ENCODE results near the gene KCNH5. TPM values are rescaled to one million over a fixed set of nuclear protein-coding genes. Genes with fewer than 3 reads are reported as not detected.

KCNH5 gene
- total and polyA plus RNA-seq, 4 donors = not detected

GRCh38 chr14:62692490-62693106 is 352.7 kb downstream of the KCNH5 start:
- no peaks in the 10 kb centered on the region for H3K27me3 ChIP-seq (ENCODE audit: control insufficient read depth in 4 of 4, insufficient read depth in 4 of 4, low read length in 3 of 4)
- WGBS = 59% methylated on average over 2 of the region's 2 CpGs
- H3K9ac ChIP-seq (ENCODE audit: low read depth in 1 of 2, low read length in 2 of 2) = no peak overlapping the region
- peaks cover 0 to 4% (median 2%) of the 10 kb centered on the region in 4 donors for H3K4me1 ChIP-seq (ENCODE audit: control insufficient read depth in 4 of 4, insufficient read depth in 4 of 4, low read length in 3 of 4)
- H3K4me3 ChIP-seq (ENCODE audit: low read depth in 1 of 3, low read length in 3 of 3) = no peak overlapping the region
- DNase-seq (ENCODE audit: low spot score) = no peak
- H3K9me3 ChIP-seq (ENCODE audit: control insufficient read depth in 4 of 4, low read length in 3 of 4) = no peaks in the 10 kb centered on the region
- no peaks in the 10 kb centered on the region for H3K36me3 ChIP-seq (ENCODE audit: control insufficient read depth in 4 of 4, insufficient read depth in 3 of 4, low read depth in 1 of 4, low read length in 3 of 4)
- TF ChIP-seq GABPA (IDR thresholded peaks at IDR 0.05 in 1 of 2, conservative IDR thresholded peaks at IDR 0.05 in 1 of 2) = peak in 1 of 2 donors; percentile 9
- no peak for TF ChIP-seq RAD21 (IDR thresholded peaks at IDR 0.05)
- H3K27ac ChIP-seq (ENCODE audit: low read depth in 1 of 2, low read length in 2 of 2) = no peak overlapping the region

- DNase-seq (ENCODE audit: low spot score) = no peak
- Histone ChIP-seq H3K36me3 (ENCODE audit: control insufficient read depth in 4 of 4, insufficient read depth in 3 of 4, low read depth in 1 of 4, low read length in 3 of 4) (no peaks in the 10 kb centered on the region), H3K27me3 (ENCODE audit: control insufficient read depth in 4 of 4, insufficient read depth in 4 of 4, low read length in 3 of 4) (no peaks in the 10 kb centered on the region), H3K27ac (ENCODE audit: low read depth in 1 of 2, low read length in 2 of 2) (no peak overlapping the region), H3K9ac (ENCODE audit: low read depth in 1 of 2, low read length in 2 of 2) (no peak overlapping the region), H3K4me3 (ENCODE audit: low read depth in 1 of 3, low read length in 3 of 3) (no peak overlapping the region), H3K4me1 (ENCODE audit: control insufficient read depth in 4 of 4, insufficient read depth in 4 of 4, low read length in 3 of 4) (peaks cover 0 to 4% (median 2%) of the 10 kb centered on the region in 4 donors), H3K9me3 (ENCODE audit: control insufficient read depth in 4 of 4, low read length in 3 of 4) (no peaks in the 10 kb centered on the region)
- TF ChIP-seq MAX (IDR thresholded peaks at IDR 0.05) (peak; percentile 13), RXRA (IDR thresholded peaks at IDR 0.05) (peak; percentile 81 to 82), REST (IDR thresholded peaks at IDR 0.05) (peak; percentile 48), TAF1 (conservative IDR thresholded peaks at IDR 0.05) (no peak), JUND (IDR thresholded peaks at IDR 0.05) (peak; percentile 100), HNF4G (IDR thresholded peaks at IDR 0.05) (no peak), NR2F2 (IDR thresholded peaks at IDR 0.05) (no peak), RAD21 (IDR thresholded peaks at IDR 0.05) (peak; percentile 30 to 38), HNF4A (conservative IDR thresholded peaks at IDR 0.05) (peak; percentile 68 to 71), FOXA2 (IDR thresholded peaks at IDR 0.05) (peak; percentile 87), GABPA (IDR thresholded peaks at IDR 0.05 in 1 of 2, conservative IDR thresholded peaks at IDR 0.05 in 1 of 2) (no peak), CTCF (IDR thresholded peaks at IDR 0.05; ENCODE audit: low read depth, low read length, missing input control) (no peak), SP1 (IDR thresholded peaks at IDR 0.05) (peak; percentile 82), EGR1 (IDR thresholded peaks at IDR 0.05; ENCODE audit: low read depth in 2 of 2) (peak in 1 of 2 donors; percentile 84), FOXA1 (IDR thresholded peaks at IDR 0.05) (peak; percentile 90), ZBTB33 (IDR thresholded peaks at IDR 0.05) (peak; percentile 30), YY1 (IDR thresholded peaks at IDR 0.05) (peak; percentile 84), ATF3 (IDR thresholded peaks at IDR 0.05) (peak; percentile 98)
- 45% methylated on average over 4 of the region's 4 CpGs for WGBS
Observed at GRCh38 chr14:62691647-62692489, 353.4 kb downstream of the KCNH5 start.

Data from liver (tissue), 9 donors.